Tibial nerve (tissue), 4 donors: ENCODE data around the gene PCED1A. TPM values are rescaled to one million over a fixed set of nuclear protein-coding genes. Genes with fewer than 3 reads are reported as not detected.

Experiments
- DNase-seq, 2 donors: peaks; one replicate each; pipeline ENCODE4 v3.0.0-alpha.2; 2019; ENCODE audit warnings: low spot score in 2 of 2
- H3K27ac ChIP-seq, 4 donors: fragments of 200-600 bp; sonication (generic) in 3 of 4; one replicate each; pipeline ENCODE4 v1.5.1; 2017 to 2019; ENCODE audit warnings: mild to moderate bottlenecking in 1 of 4
- H3K27me3 ChIP-seq, 2 donors: fragments of 200-600 bp; sonication (generic) in 1 of 2; one replicate each; pipeline versions ENCODE4 v1.5.1 to v1.6.0; 2017 to 2019
- H3K36me3 ChIP-seq, 3 donors: fragments of 200-600 bp; sonication (generic); one replicate each; pipeline ENCODE4 v1.5.1; 2018 to 2019
- H3K4me1 ChIP-seq, 4 donors: fragments of 200-600 bp; sonication (generic) in 3 of 4; one replicate each; pipeline ENCODE4 v1.5.1; 2017 to 2019
- H3K4me3 ChIP-seq, 4 donors: fragments of 200-600 bp; sonication (generic) in 3 of 4; one replicate each; pipeline ENCODE4 v1.5.1; 2017 to 2019; ENCODE audit warnings: mild to moderate bottlenecking in 1 of 4, moderate library complexity in 1 of 4
- H3K9me3 ChIP-seq, 4 donors: fragments of 200-600 bp; sonication (generic) in 3 of 4; one replicate each; pipeline ENCODE4 v1.5.1; 2017 to 2019
- CTCF ChIP-seq, 5 experiments: fragments of 200-600 bp in 3 of 5; fragments of 450-650 bp in 2 of 5; sonication (generic) in 3 of 5; IDR thresholded peaks; one replicate each; pipeline ENCODE4 v1.5.1; 2016 to 2019; ENCODE audit warnings: antibody characterized with exemption in 5 of 5, mild to moderate bottlenecking in 3 of 5, moderate library complexity in 2 of 5
- EP300 ChIP-seq, 2 donors: sonication (generic); formaldehyde crosslinking; IDR thresholded peaks; one replicate each; pipeline ENCODE4 v1.6.1; 2017; ENCODE audit warnings: antibody characterized with exemption in 2 of 2, mild to moderate bottlenecking in 1 of 2
- POLR2A ChIP-seq, 2 donors: fragments of 450-650 bp; IDR thresholded peaks; one replicate each; pipeline ENCODE4 v1.6.1; 2017; ENCODE audit warnings: antibody characterized with exemption in 2 of 2, mild to moderate bottlenecking in 2 of 2, moderate library complexity in 2 of 2
- WGBS, 2 donors: methylation state at CpG; one replicate each; pipeline ENCODE4 v1.1.5; 2018; 5-methylcytosine and 5-hydroxymethylcytosine counted together
- total RNA-seq, 4 donors: library from RNA; depleted of rRNA; stranded (reverse); fragments of >200 nt; gene quantifications; one replicate each; pipeline ENCODE4 v1.1.0, GENCODE V29; 2016

PCED1A gene
- total RNA-seq, 4 donors from 2014 or later = 36.8 to 84.6 (median 62.3) TPM

GRCh38 chr20:2798814-2799213 lies 41.6 kb downstream of the PCED1A start:
- 71 to 80% methylated on average over 6 of the region's 6 CpGs for WGBS, 2 donors
- Histone ChIP-seq H3K4me3 (no peak overlapping the region), H3K4me1 (peaks cover 0 to 27% (median 5%) of the 10 kb centered on the region in 4 donors), H3K27me3 (peaks cover 0 to 68% of the 10 kb centered on the region in 2 donors), H3K9me3 (no peaks in the 10 kb centered on the region), H3K36me3 (no peaks in the 10 kb centered on the region), H3K27ac (no peak overlapping the region)
- DNase-seq = no peak
- TF ChIP-seq CTCF (IDR thresholded peaks at IDR 0.05) = no peak

GRCh38 chr20:2798095-2798805 lies 42.2 kb downstream of the PCED1A start:
- H3K27ac ChIP-seq = no peak overlapping the region
- TF ChIP-seq EP300 (IDR thresholded peaks at IDR 0.05) (no peak), CTCF (IDR thresholded peaks at IDR 0.05) (no peak), POLR2A (IDR thresholded peaks at IDR 0.05) (no peak)
- H3K36me3 ChIP-seq = no peaks in the 10 kb centered on the region
- H3K4me1 ChIP-seq = peaks cover 0 to 27% (median 5%) of the 10 kb centered on the region in 4 donors
- 85 to 90% methylated on average over 16 to 19 of the region's 19 CpGs for WGBS, 2 donors
- no peak overlapping the region for H3K4me3 ChIP-seq
- peaks cover 0 to 68% of the 10 kb centered on the region in 2 donors for H3K27me3 ChIP-seq
- no peaks in the 10 kb centered on the region for H3K9me3 ChIP-seq
- no peak for DNase-seq

- 77 to 78% methylated on average over 10 to 11 of the region's 16 CpGs for WGBS, 2 donors
- TF ChIP-seq CTCF (IDR thresholded peaks at IDR 0.05) (no peak), POLR2A (IDR thresholded peaks at IDR 0.05) (no peak), EP300 (IDR thresholded peaks at IDR 0.05) (no peak)
- Histone ChIP-seq H3K9me3 (no peaks in the 10 kb centered on the region), H3K4me3 (no peak overlapping the region), H3K36me3 (no peaks in the 10 kb centered on the region), H3K27me3 (peaks cover 0 to 68% of the 10 kb centered on the region in 2 donors), H3K27ac (no peak overlapping the region), H3K4me1 (peaks cover 0 to 27% (median 5%) of the 10 kb centered on the region in 4 donors)
- DNase-seq = no peak
Measured at GRCh38 chr20:2797136-2797983, 43.1 kb downstream of the PCED1A start.

GRCh38 chr20:2796011-2796660 lies 44.3 kb downstream of the PCED1A start:
- DNase-seq = no peak
- Histone ChIP-seq H3K4me3 (no peak overlapping the region), H3K27me3 (peaks cover 0 to 55% of the 10 kb centered on the region in 2 donors), H3K4me1 (peaks cover 0 to 21% (median 5%) of the 10 kb centered on the region in 4 donors), H3K9me3 (no peaks in the 10 kb centered on the region), H3K27ac (no peak overlapping the region), H3K36me3 (no peaks in the 10 kb centered on the region)
- 82 to 89% methylated on average over 14 to 20 of the region's 20 CpGs for WGBS, 2 donors
- TF ChIP-seq EP300 (IDR thresholded peaks at IDR 0.05) = no peak
- no peak for TF ChIP-seq CTCF (IDR thresholded peaks at IDR 0.05)
- TF ChIP-seq POLR2A (IDR thresholded peaks at IDR 0.05) = no peak
